Endodermal cell (in vitro differentiated cells): Measurements from ENCODE around the gene ZNF396. TPM values are rescaled to one million over a fixed set of nuclear protein-coding genes. Genes with fewer than 3 reads are reported as not detected.

Experiments
- DNase-seq: peaks from one replicate; pipeline ENCODE4 v3.0.0-alpha.2; 2017
- H3K27ac ChIP-seq: 2 replicates; pipeline ENCODE4 v1.5.1; 2013; ENCODE audit warnings: mild to moderate bottlenecking, low read depth, low read length, moderate library complexity
- H3K27me3 ChIP-seq: 2 replicates; pipeline ENCODE4 v1.6.1; 2013; ENCODE audit warnings: mild to moderate bottlenecking, low read length, moderate library complexity; ENCODE audit not compliant: insufficient read depth, control insufficient read depth, poor library complexity, severe bottlenecking
- H3K36me3 ChIP-seq: 2 replicates; pipeline ENCODE4 v1.7.0; 2013; ENCODE audit warnings: mild to moderate bottlenecking, low read length, moderate library complexity; ENCODE audit not compliant: control insufficient read depth, insufficient read depth
- H3K4me1 ChIP-seq: one replicate; pipeline ENCODE4 v1.7.0; 2013; ENCODE audit warnings: low read length; ENCODE audit not compliant: control insufficient read depth, insufficient read depth
- H3K4me3 ChIP-seq: 2 replicates; pipeline ENCODE4 v1.5.1; 2013; ENCODE audit warnings: mild to moderate bottlenecking, low read length, moderate library complexity
- H3K9ac ChIP-seq: 2 replicates; pipeline ENCODE4 v1.6.1; 2013; ENCODE audit warnings: mild to moderate bottlenecking, low read length, moderate library complexity; ENCODE audit not compliant: poor library complexity, severe bottlenecking; ENCODE audit errors: extremely low read depth
- H3K9me3 ChIP-seq: 2 replicates; pipeline ENCODE4 v1.6.1; 2013; ENCODE audit warnings: mild to moderate bottlenecking, low read length, moderate library complexity; ENCODE audit not compliant: control insufficient read depth
- H3K27ac Mint-ChIP-seq: 2 replicates; pipeline ENCODE4 v1.8.0; 2020; ENCODE audit warnings: mixed read lengths
- H3K27me3 Mint-ChIP-seq: 2 replicates; pipeline ENCODE4 v1.8.0; 2021; ENCODE audit warnings: mild to moderate bottlenecking, mixed read lengths; ENCODE audit not compliant: insufficient read depth
- H3K36me3 Mint-ChIP-seq: 2 replicates; pipeline ENCODE4 v1.8.0; 2020; ENCODE audit warnings: low read depth, mixed read lengths
- H3K4me1 Mint-ChIP-seq: 2 replicates; pipeline ENCODE4 v1.8.0; 2020; ENCODE audit warnings: mixed read lengths
- H3K4me3 Mint-ChIP-seq: 2 replicates; pipeline ENCODE4 v1.8.0; 2020; ENCODE audit warnings: mild to moderate bottlenecking, moderate library complexity, mixed read lengths
- H3K9me3 Mint-ChIP-seq: 2 replicates; pipeline ENCODE4 v1.8.0; 2020; ENCODE audit warnings: mild to moderate bottlenecking, mixed read lengths
- CTCF ChIP-seq: fragments of 200-600 bp; sonication (generic); conservative IDR thresholded peaks from 2 replicates; pipeline ENCODE4 v1.5.0; 2021; ENCODE audit warnings: antibody characterized with exemption, mild to moderate bottlenecking
- WGBS, 2 experiments: methylation state at CpG; one replicate each; pipeline versions ENCODE4 v1.1.5 to v1.1.7; 2013; ENCODE audit warnings: missing lambda C conversion rate in 2 of 2, mixed read lengths in 1 of 2; ENCODE audit not compliant: insufficient coverage in 1 of 2, insufficient read length in 1 of 2; 5-methylcytosine and 5-hydroxymethylcytosine counted together
- total RNA-seq, 2 donors: library from RNA; stranded (reverse); fragmentation: NEBNext Ultra II Directional in 1 of 2; extraction: Animal tissue kit (Norgen Biotek cat#: 25700) in 1 of 2; gene quantifications; 2 replicates in 1 of 2; 3 replicates in 1 of 2; pipeline ENCODE4 v1.2.1, GENCODE V29; 2021

The ZNF396 gene
- total RNA-seq, 2 donors from 2014 or later = 5.4 to 8.5 TPM

GRCh38 chr18:35407871-35408481, 30.8 kb upstream of the ZNF396 start:
- no peaks in the 10 kb centered on the region for H3K9me3 Mint-ChIP-seq
- no peaks in the 10 kb centered on the region for H3K4me1 ChIP-seq
- no peak overlapping the region for H3K4me3 Mint-ChIP-seq
- H3K27me3 Mint-ChIP-seq = peaks cover 6% of the 10 kb centered on the region
- no peaks in the 10 kb centered on the region for H3K4me1 Mint-ChIP-seq
- H3K27ac ChIP-seq = no peak overlapping the region
- no peaks in the 10 kb centered on the region for H3K36me3 Mint-ChIP-seq
- peak; percentile 96 for TF ChIP-seq CTCF
- no peaks in the 10 kb centered on the region for H3K9me3 ChIP-seq
- 45 to 81% methylated on average over 2 to 4 of the region's 5 CpGs for WGBS, 2 experiments
- H3K9ac ChIP-seq = no peak overlapping the region
- no peak overlapping the region for H3K27ac Mint-ChIP-seq
- no peak overlapping the region for H3K4me3 ChIP-seq
- no peaks in the 10 kb centered on the region for H3K36me3 ChIP-seq
- DNase-seq = peak; percentile 67
- no peaks in the 10 kb centered on the region for H3K27me3 ChIP-seq

GRCh38 chr18:35406666-35407065, 29.5 kb upstream of the ZNF396 start:
- no peaks in the 10 kb centered on the region for H3K9me3 ChIP-seq
- H3K4me3 Mint-ChIP-seq = no peak overlapping the region
- no peaks in the 10 kb centered on the region for H3K36me3 ChIP-seq
- no peak overlapping the region for H3K9ac ChIP-seq
- H3K27ac ChIP-seq = no peak overlapping the region
- no peaks in the 10 kb centered on the region for H3K4me1 ChIP-seq
- H3K4me3 ChIP-seq = no peak overlapping the region
- no peaks in the 10 kb centered on the region for H3K27me3 ChIP-seq
- 88 to 97% methylated on average over 4 to 6 of the region's 6 CpGs for WGBS, 2 experiments
- peaks cover 5% of the 10 kb centered on the region for H3K27me3 Mint-ChIP-seq
- no peak for DNase-seq
- TF ChIP-seq CTCF = no peak
- H3K9me3 Mint-ChIP-seq = no peaks in the 10 kb centered on the region
- no peaks in the 10 kb centered on the region for H3K36me3 Mint-ChIP-seq
- H3K4me1 Mint-ChIP-seq = no peaks in the 10 kb centered on the region
- no peak overlapping the region for H3K27ac Mint-ChIP-seq

GRCh38 chr18:35397976-35398375, 20.8 kb upstream of the ZNF396 start:
- Mint-ChIP-seq H3K27me3 (no peaks in the 10 kb centered on the region), H3K4me3 (no peak overlapping the region)
- H3K4me3 ChIP-seq = no peak overlapping the region

More at GRCh38 chr18:35397976-35398375, 20.8 kb upstream of the ZNF396 start:
- H3K36me3 ChIP-seq = no peaks in the 10 kb centered on the region
- WGBS, 2 experiments = 86 to 96% methylated on average over 1 to 2 of the region's 2 CpGs
- no peaks in the 10 kb centered on the region for H3K4me1 Mint-ChIP-seq
- H3K27ac Mint-ChIP-seq = no peak overlapping the region
- H3K27ac ChIP-seq = no peak overlapping the region
- peaks cover 3% of the 10 kb centered on the region for H3K9me3 Mint-ChIP-seq
- no peaks in the 10 kb centered on the region for H3K36me3 Mint-ChIP-seq
- H3K9ac ChIP-seq = no peak overlapping the region
- H3K4me1 ChIP-seq = no peaks in the 10 kb centered on the region
- no peaks in the 10 kb centered on the region for H3K9me3 ChIP-seq
- no peaks in the 10 kb centered on the region for H3K27me3 ChIP-seq
- no peak for TF ChIP-seq CTCF
- no peak for DNase-seq
